OCI-LY1 (cell line): ENCODE data around the gene MTSS2.
A peak's percentile ranks its signal among the peaks of the same experiment; 100 is the strongest.

Experiments used
- H2AFZ ChIP-seq: fragments of 200-600 bp; sonication (generic), shearing (Covaris generic); 2 replicates; pipeline ENCODE4 v1.6.0; 2014; ENCODE audit warnings: antibody characterized with exemption, mild to moderate bottlenecking, low read length
- H3F3A ChIP-seq: fragments of 200-600 bp; sonication (generic), shearing (Covaris generic); 2 replicates; pipeline ENCODE4 v1.6.0; 2014; ENCODE audit warnings: mild to moderate bottlenecking, antibody characterized with exemption, low read length, moderate library complexity; ENCODE audit not compliant: insufficient read depth
- H3K27ac ChIP-seq: fragments of 200-600 bp; sonication (generic); 2 replicates; pipeline ENCODE4 v1.5.1; 2014; ENCODE audit warnings: low read length, mixed run types, mild to moderate bottlenecking, low read depth; ENCODE audit not compliant: poor library complexity, severe bottlenecking
- H3K27me3 ChIP-seq: fragments of 200-600 bp; sonication (generic); 2 replicates; pipeline ENCODE4 v1.6.0; 2014; ENCODE audit warnings: antibody characterized with exemption, mild to moderate bottlenecking, low read length, moderate library complexity; ENCODE audit not compliant: insufficient read depth
- H3K36me3 ChIP-seq: fragments of 200-600 bp; sonication (generic); 2 replicates; pipeline ENCODE4 v1.6.1; 2014; ENCODE audit warnings: mild to moderate bottlenecking, antibody characterized with exemption, low read length, moderate library complexity, mixed read lengths; ENCODE audit not compliant: insufficient read depth
- H3K4me1 ChIP-seq: fragments of 200-600 bp; sonication (generic); 2 replicates; pipeline ENCODE4 v1.5.1; 2014; ENCODE audit warnings: mild to moderate bottlenecking, low read length, moderate library complexity; ENCODE audit not compliant: insufficient read depth, severe bottlenecking
- H3K4me2 ChIP-seq: fragments of 200-600 bp; sonication (generic), shearing (Covaris generic); 2 replicates; pipeline ENCODE4 v1.6.1; 2014; ENCODE audit warnings: low read length
- H3K4me3 ChIP-seq: fragments of 200-600 bp; sonication (generic); 2 replicates; pipeline ENCODE4 v1.5.1; 2014; ENCODE audit warnings: low read length, low read depth, mild to moderate bottlenecking, mixed read lengths; ENCODE audit not compliant: poor library complexity, severe bottlenecking
- H3K79me2 ChIP-seq: fragments of 200-600 bp; shearing (Covaris generic); 2 replicates; pipeline ENCODE4 v1.6.1; 2016; ENCODE audit warnings: mixed run types, low read length, mixed read lengths; ENCODE audit not compliant: insufficient read depth
- H3K9ac ChIP-seq: fragments of 200-600 bp; sonication (generic), shearing (Covaris generic); 2 replicates; pipeline ENCODE4 v1.6.1; 2014; ENCODE audit warnings: mild to moderate bottlenecking, low read length, mixed read lengths
- H3K9me2 ChIP-seq: fragments of 200-600 bp; sonication (generic), shearing (Covaris generic); 2 replicates; pipeline ENCODE4 v1.6.1; 2014; ENCODE audit warnings: low read depth, mild to moderate bottlenecking, low read length, mixed read lengths
- H3K9me3 ChIP-seq: fragments of 200-600 bp; shearing (Covaris generic); 2 replicates; pipeline ENCODE4 v1.6.1; 2014; ENCODE audit warnings: low read length, mixed read lengths
- H4K20me1 ChIP-seq: fragments of 200-600 bp; sonication (generic), shearing (Covaris generic); 2 replicates; pipeline ENCODE4 v1.6.0; 2016; ENCODE audit warnings: mild to moderate bottlenecking, low read length; ENCODE audit not compliant: insufficient read depth
- EZH2 ChIP-seq: fragments of 200-600 bp; sonication (generic), shearing (Covaris generic); IDR thresholded peaks from 2 replicates; pipeline ENCODE4 v1.8.0; 2017; ENCODE audit warnings: borderline replicate concordance, mixed run types, mild to moderate bottlenecking, antibody characterized with exemption, low read length, moderate library complexity, mixed read lengths
- TF ChIP-seq, protein P1 (sequence below): fragments of 200-600 bp; sonication (generic), shearing (Covaris generic); IDR thresholded peaks from 2 replicates; pipeline ENCODE4 v1.5.1; 2017; ENCODE audit warnings: mild to moderate bottlenecking, antibody characterized with exemption, low read length, moderate library complexity, mixed read lengths

MTSS2 gene

DNA sequence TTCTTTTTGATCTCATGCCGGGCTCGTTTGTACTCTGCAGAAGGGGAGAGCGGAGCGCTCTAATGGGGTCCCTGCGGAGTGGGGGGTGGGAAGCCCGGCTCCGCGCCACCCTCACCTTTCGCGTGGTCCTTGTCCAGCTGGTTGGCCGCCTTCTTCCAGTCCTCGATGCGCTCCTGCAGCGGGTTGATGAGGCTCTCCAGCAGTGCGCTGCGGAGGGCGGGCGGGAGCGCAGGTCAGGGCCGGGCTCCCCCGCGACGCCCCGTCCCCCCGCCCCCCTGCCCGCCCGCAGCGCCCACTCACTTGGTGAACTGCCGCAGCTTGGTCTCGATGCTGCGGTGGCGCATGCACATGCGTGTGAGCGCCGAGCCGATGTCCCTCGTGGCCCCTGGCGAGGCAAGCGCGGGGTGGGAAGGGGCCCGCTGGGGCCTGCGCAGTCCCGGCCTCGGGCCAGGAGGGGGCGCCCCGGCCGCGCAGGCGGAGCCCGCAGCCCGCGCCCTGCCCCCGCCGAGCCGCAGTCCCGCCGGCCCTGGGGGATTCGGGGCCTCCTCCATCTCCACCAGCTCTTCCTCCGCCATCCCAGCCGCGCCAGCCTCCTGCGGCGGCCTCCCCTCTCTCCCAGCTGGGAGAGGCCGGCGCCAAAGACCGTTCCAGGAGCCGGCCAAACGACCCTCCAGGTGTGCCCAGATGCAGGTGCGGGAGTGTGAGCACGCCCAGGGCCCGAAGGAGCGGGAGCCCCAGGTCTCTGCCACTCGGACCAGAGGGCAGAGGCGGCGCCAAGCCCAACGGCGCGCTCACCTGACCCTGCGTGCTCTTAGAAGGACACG is 6.0 kb downstream of the MTSS2 start:
- H4K20me1 ChIP-seq, result no peaks in the 10 kb centered on the region
- no peaks in the 10 kb centered on the region for H3K9me2 ChIP-seq
- peak overlapping the region; percentile 25; the same call in 1 of the 2 replicates for H3K9ac ChIP-seq
- H3K27me3 ChIP-seq, result no peaks in the 10 kb centered on the region
- peak overlapping the region; percentile 69 for H3K4me2 ChIP-seq
- H3F3A ChIP-seq, result no peaks in the 10 kb centered on the region
- no peaks in the 10 kb centered on the region for H3K9me3 ChIP-seq
- peaks cover 5% of the 10 kb centered on the region for H3K4me1 ChIP-seq
- no peaks in the 10 kb centered on the region for H3K79me2 ChIP-seq
- H3K36me3 ChIP-seq, result no peaks in the 10 kb centered on the region
- TF ChIP-seq, protein P1, sequence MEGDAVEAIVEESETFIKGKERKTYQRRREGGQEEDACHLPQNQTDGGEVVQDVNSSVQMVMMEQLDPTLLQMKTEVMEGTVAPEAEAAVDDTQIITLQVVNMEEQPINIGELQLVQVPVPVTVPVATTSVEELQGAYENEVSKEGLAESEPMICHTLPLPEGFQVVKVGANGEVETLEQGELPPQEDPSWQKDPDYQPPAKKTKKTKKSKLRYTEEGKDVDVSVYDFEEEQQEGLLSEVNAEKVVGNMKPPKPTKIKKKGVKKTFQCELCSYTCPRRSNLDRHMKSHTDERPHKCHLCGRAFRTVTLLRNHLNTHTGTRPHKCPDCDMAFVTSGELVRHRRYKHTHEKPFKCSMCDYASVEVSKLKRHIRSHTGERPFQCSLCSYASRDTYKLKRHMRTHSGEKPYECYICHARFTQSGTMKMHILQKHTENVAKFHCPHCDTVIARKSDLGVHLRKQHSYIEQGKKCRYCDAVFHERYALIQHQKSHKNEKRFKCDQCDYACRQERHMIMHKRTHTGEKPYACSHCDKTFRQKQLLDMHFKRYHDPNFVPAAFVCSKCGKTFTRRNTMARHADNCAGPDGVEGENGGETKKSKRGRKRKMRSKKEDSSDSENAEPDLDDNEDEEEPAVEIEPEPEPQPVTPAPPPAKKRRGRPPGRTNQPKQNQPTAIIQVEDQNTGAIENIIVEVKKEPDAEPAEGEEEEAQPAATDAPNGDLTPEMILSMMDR, result peak; percentile 32
- TF ChIP-seq EZH2, result no peak
- H2AFZ ChIP-seq, result no peak overlapping the region
- H3K27ac ChIP-seq, result no peak overlapping the region
- H3K4me3 ChIP-seq, result peak overlapping the region; percentile 41

DNA sequence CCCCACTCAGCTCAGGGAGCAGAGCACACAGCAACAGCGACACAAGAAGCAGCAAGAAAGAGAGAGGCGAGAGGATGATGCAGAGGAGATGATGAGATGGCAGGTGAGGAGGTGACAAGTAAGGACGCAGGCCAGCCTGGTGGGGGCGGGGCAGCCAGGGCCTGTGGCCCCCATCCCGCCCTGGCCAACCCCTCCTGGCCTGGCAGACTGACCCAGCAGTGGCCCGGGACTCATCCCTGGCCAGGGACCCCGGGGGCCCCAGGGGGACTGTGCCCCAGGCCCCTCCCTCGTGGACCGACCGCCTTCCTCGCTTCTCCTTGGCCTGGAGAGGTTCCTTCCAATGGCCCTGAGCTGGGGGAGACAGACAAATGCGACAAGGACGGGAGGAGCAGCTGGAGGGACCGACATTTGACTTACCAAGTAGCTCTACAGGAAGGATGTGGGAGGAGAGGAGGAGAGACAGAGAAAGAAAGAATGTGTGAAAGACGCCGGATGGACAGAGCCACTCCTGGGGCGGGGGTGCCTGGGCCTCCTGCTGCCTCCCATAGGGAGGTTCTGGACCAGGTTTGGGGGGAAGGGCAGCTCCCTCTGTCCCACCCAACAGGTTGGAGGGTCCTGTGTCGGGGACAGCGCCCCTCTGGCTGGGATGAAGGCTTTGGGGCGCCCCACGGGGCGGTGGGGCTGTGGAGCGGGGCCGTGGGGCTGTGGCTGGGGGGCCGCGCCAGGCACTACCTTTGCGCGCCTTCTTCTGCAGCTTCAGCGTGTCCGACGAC is 6.8 kb downstream of the MTSS2 start:
- no peaks in the 10 kb centered on the region for H3K9me3 ChIP-seq
- H3K4me3 ChIP-seq, result no peak overlapping the region
- H3K79me2 ChIP-seq, result no peaks in the 10 kb centered on the region
- H3F3A ChIP-seq, result no peaks in the 10 kb centered on the region
- H4K20me1 ChIP-seq, result no peaks in the 10 kb centered on the region
- H3K4me1 ChIP-seq, result peaks cover 5% of the 10 kb centered on the region
- no peak overlapping the region for H3K9ac ChIP-seq
- H3K27me3 ChIP-seq, result no peaks in the 10 kb centered on the region
- TF ChIP-seq EZH2, result no peak
- TF ChIP-seq, protein P1, result no peak
- H3K36me3 ChIP-seq, result no peaks in the 10 kb centered on the region
- no peak overlapping the region for H2AFZ ChIP-seq
- H3K27ac ChIP-seq, result no peak overlapping the region
- H3K4me2 ChIP-seq, result no peak overlapping the region
- H3K9me2 ChIP-seq, result no peaks in the 10 kb centered on the region

DNA sequence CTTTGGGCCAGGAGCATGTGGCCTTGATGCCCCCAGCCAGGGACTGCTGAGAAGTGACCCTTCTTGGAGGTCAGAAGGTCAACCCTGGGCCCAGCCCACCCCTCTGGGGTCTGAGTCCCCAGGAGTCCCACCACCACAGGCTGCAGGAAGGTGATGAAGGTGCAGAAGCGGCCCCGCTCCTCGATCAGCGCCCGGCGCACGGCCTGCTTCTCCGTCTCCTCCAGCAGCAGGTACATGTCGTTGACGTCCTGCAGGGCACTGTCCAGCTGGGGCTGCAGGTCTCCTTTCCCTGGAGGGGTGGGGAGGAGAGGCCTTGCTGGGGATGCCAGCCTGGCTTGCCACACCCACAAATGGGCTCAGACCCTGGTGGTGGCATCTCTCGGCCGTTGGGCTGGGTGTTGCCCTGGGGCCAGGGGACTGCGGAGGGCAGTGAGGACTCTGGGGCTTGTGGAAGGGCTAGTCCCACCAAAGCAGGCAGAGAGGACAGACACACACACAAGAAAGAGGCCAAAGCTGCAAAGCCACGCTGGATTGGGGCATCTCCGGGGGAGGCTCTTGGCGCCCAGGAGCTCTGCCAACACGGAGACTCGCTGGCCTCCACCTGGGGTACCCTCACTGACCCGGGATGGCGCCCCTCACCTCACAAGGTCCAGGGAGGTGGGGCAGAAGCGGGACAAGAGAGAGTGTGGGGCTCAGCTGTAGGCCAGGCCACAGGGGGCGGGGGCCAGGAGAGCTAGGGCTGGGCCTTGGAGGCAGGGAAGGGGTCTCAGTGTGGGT is 7.5 kb downstream of the MTSS2 start:
- Histone ChIP-seq H3K9ac (no peak overlapping the region), H3K27ac (no peak overlapping the region), H3K36me3 (no peaks in the 10 kb centered on the region), H3K4me2 (no peak overlapping the region), H3K9me3 (no peaks in the 10 kb centered on the region), H2AFZ (no peak overlapping the region), H3F3A (no peaks in the 10 kb centered on the region), H3K4me3 (no peak overlapping the region), H4K20me1 (no peaks in the 10 kb centered on the region), H3K9me2 (no peaks in the 10 kb centered on the region), H3K27me3 (no peaks in the 10 kb centered on the region), H3K4me1 (peaks cover 5% of the 10 kb centered on the region), H3K79me2 (no peaks in the 10 kb centered on the region)
- TF ChIP-seq EZH2, result no peak
- TF ChIP-seq, protein P1, result no peak
